LNCaP clone FGC (cell line): ENCODE data around the gene PPP2R3B.
"Not testable (repeated sequence)": the region's sequence is repeated elsewhere in the genome, so short reads cannot be mapped to it uniquely, and the experiment has no call there.

Source experiments
- DNase-seq: peaks from one replicate; pipeline ENCODE4 v3.0.0-alpha.2; 2011; ENCODE audit warnings: low read depth
- H3K4me3 ChIP-seq: 2 replicates; pipeline ENCODE4 v1.5.1; 2011; ENCODE audit warnings: mild to moderate bottlenecking, low read depth, low read length, control low read depth
- TF ChIP-seq, protein P1 (sequence below): IDR thresholded peaks from 2 replicates; pipeline ENCODE4 v1.5.1; 2012; ENCODE audit warnings: mild to moderate bottlenecking; ENCODE audit not compliant: control insufficient read depth, insufficient read depth; ENCODE audit errors: extremely low read depth

The PPP2R3B gene

GRCh38 chrX:308821-309520 lies 77.7 kb downstream of the PPP2R3B start:
- no peak for DNase-seq
- H3K4me3 ChIP-seq: no peak overlapping the region
- TF ChIP-seq, protein P1, sequence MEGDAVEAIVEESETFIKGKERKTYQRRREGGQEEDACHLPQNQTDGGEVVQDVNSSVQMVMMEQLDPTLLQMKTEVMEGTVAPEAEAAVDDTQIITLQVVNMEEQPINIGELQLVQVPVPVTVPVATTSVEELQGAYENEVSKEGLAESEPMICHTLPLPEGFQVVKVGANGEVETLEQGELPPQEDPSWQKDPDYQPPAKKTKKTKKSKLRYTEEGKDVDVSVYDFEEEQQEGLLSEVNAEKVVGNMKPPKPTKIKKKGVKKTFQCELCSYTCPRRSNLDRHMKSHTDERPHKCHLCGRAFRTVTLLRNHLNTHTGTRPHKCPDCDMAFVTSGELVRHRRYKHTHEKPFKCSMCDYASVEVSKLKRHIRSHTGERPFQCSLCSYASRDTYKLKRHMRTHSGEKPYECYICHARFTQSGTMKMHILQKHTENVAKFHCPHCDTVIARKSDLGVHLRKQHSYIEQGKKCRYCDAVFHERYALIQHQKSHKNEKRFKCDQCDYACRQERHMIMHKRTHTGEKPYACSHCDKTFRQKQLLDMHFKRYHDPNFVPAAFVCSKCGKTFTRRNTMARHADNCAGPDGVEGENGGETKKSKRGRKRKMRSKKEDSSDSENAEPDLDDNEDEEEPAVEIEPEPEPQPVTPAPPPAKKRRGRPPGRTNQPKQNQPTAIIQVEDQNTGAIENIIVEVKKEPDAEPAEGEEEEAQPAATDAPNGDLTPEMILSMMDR: no peak

GRCh38 chrX:307261-308111 lies 79.2 kb downstream of the PPP2R3B start:
- no peak overlapping the region for H3K4me3 ChIP-seq
- TF ChIP-seq, protein P1: no peak
- no peak for DNase-seq

DNA sequence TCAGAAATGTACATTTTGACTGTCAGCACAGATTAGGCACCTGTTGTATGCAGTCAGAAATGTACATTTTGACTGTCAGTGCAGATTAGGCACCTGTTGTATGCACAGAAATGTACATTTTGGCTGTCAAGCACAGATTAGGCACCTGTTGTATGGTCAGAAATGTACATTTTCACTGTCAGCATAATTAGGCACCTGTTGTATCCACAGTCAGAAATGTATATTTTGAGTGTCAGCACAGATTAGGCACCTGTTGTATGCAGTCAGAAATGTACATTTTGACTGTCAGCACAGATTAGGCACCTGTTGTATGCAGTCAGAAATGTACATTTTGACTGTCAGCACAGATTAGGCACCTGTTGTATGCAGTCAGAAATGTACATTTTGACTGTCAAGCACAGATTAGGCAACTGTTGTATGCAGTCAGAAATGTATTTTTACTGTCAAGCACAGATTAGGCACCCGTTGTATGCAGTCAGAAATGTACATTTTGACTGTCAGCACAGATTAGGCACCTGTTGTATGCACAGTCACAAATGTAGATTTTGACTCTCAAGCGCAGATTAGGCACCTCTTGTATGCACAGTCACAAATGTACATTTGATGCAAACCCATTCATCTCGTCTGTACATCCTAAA lies 80.0 kb downstream of the PPP2R3B start:
- not testable (repeated sequence) for DNase-seq, H3K4me3 ChIP-seq

GRCh38 chrX:305781-306613 lies 80.7 kb downstream of the PPP2R3B start:
- not testable (repeated sequence) for DNase-seq

DNA sequence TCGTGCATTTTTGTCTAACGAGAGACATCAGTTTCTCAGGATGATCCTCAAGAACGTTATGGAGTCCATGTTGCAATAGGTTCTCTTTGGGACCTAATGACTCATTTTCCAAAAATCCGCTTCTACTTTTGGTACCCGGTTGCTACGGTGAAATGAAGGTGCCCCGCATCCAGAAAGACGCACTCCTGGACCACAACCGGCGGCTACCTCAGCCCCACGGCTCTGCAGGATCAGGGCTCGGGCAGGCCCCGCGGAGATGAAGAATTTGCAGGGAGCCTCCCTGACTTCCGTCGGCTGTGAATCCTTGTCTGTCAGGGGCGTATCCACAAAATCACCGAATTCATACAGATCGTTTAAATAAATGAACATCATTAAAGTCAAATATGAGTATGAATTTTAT lies 83.7 kb downstream of the PPP2R3B start:
- TF ChIP-seq, protein P1: no peak
- DNase-seq: no peak
- no peak overlapping the region for H3K4me3 ChIP-seq

More at GRCh38 chrX:305781-306613, 80.7 kb downstream of the PPP2R3B start:
- H3K4me3 ChIP-seq: not testable (repeated sequence)

DNA sequence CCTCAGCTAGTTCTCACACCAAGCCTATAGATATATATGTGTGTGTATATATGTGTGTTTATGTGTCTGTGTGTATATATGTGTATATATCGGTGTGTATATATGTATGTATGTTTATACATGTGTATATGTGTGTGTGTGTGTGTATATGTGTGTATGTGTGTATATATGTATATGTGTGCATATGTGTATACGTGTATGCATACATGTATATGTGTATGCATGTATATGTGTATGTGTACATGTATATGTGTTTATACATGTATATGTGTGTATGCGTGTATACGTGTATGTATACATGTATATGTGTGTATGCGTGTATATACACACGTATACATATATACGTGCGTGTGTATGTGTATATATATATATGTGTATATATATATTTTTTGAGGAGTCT lies 86.4 kb downstream of the PPP2R3B start:
- DNase-seq: no peak
- no peak overlapping the region for H3K4me3 ChIP-seq
- TF ChIP-seq, protein P1: no peak

GRCh38 chrX:298993-299392 lies 87.7 kb downstream of the PPP2R3B start:
- TF ChIP-seq, protein P1: no peak
- no peak for DNase-seq
- no peak overlapping the region for H3K4me3 ChIP-seq
